GM18511 (cell line): Measurements from ENCODE around the gene TSPAN11.
"Not testable (repeated sequence)": the region's sequence is repeated elsewhere in the genome, so short reads cannot be mapped to it uniquely, and the experiment has no call there.

Experiments
- ATAC-seq: cut with Tn5 transposase; IDR thresholded peaks from one replicate; pipeline ENCODE4 v1.9.1; 2021; ENCODE audit warnings: mild to moderate bottlenecking, moderate library complexity; ENCODE audit not compliant: unreplicated experiment

The TSPAN11 gene

GRCh38 chr12:30999011-30999410 is 72.5 kb downstream of the TSPAN11 start:
- no peak for ATAC-seq

- ATAC-seq: no peak
These were observed 73.2 kb downstream of the TSPAN11 start for GRCh38 chr12:30999723-31000122.

- no peak for ATAC-seq
These were observed 74.2 kb downstream of the TSPAN11 start for GRCh38 chr12:31000751-31001150.

GRCh38 chr12:31001581-31002360 is 75.2 kb downstream of the TSPAN11 start:
- no peak for ATAC-seq

GRCh38 chr12:31002361-31002725 is 75.8 kb downstream of the TSPAN11 start:
- no peak for ATAC-seq

- ATAC-seq: no peak
These were observed 76.5 kb downstream of the TSPAN11 start for GRCh38 chr12:31002999-31003398.

DNA sequence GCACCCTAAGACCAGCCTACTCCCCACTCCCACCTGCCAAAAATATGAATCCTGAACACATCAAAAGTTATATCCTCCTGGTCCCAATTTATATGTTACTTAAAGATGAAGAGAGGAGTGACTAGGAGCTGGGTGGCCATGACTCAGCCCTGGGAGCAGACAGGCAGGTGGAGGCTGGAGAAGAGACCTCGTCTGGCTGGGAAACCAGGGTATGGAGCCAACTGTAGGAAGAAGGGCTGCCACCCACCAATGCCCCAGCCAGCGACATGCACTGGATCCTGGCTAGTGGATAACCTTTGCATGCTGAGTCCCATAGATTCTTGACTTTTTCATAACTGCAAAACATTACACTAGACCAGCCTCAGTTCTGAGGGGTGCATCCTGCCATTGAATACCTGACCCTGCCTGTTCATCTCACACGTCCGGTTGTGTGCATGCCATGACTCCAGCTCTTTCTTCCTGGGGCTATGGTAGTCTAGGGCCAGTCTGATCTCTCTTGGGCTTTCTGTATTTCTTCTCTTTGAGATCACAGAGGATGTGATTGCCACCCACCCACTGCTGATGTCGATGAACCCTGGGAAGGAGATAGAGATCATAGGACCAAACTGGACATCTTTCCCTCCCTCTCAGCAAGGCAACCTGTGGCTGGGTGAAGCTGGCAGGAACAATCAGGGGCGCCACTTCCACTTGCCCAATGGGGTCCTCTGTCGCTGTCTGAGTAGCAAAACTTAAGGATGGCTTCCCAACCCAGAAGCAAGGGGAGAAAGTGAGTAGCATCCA is 77.5 kb downstream of the TSPAN11 start:
- ATAC-seq: no peak

DNA sequence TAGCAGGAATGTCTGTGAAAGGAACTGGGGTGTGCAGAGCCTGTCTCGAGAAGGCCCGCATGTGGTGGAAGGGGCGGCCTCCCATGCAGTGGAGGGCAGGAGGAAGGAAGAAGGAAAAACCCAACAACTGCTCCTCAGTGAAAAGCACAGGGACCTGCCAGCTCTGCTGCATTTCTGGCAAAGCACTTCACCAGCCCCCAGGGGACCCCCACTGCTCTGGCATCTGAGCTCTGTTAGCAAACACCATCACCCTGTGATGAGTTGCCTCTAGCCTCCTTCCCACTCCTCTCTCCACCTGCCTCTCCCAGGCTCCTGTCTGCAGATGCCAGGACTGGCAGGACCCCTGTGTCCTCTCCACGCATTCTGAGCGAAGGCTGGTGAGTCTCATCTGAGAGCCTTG is 78.1 kb downstream of the TSPAN11 start:
- ATAC-seq: no peak

GRCh38 chr12:31005256-31005943 is 78.9 kb downstream of the TSPAN11 start:
- no peak for ATAC-seq

GRCh38 chr12:31005944-31006361 is 79.4 kb downstream of the TSPAN11 start:
- ATAC-seq: no peak

DNA sequence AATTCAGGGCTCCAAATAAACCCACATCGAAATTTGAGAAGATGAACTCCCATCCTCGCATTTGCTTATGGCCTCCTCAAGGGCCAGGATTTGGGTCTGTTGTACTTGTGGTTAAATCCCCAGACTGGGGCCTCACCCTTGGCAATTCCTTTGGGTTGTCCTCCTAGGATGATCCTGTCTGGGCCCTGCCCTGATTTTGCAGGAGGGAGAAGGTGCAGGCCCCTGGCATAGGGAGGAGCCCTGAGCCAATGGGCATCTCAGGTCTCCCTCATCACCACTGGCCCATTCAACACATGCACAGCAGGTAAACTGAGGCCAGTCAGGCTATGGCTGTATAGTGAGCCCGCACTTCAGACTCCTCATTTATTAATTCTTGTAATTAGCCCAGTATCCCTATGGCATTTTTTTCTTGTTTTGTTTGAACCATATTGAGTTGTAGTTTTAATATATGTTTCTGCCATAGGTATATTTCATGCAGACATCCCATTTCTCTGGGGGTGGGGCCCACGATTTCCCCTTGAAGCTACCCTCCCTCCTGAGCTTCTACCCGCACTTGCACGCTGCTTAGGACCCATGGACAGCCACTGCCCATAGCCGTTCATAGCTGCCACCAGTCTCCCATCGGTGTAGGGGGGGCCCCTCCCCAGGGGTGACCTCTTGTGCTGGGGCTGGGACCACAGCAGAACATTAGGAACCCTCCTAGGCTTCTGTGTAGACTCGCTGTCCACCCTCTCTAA is 80.0 kb downstream of the TSPAN11 start:
- no peak for ATAC-seq

DNA sequence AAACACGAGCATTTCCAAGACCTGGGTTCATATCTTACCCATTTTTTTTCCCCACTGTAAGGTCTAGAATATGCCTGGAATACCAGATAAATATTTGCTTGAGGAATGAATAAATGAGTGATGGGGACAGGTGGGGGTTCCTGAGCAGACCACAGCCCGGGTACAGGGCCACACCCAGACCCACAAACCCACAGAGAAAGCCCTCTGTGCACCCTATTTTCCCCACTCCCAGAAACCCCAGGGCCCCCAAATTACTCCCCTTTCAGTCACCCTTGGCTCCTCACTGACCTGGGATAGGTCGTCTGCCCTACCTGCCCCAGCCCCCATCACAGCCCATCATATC is 80.6 kb downstream of the TSPAN11 start:
- ATAC-seq: no peak

DNA sequence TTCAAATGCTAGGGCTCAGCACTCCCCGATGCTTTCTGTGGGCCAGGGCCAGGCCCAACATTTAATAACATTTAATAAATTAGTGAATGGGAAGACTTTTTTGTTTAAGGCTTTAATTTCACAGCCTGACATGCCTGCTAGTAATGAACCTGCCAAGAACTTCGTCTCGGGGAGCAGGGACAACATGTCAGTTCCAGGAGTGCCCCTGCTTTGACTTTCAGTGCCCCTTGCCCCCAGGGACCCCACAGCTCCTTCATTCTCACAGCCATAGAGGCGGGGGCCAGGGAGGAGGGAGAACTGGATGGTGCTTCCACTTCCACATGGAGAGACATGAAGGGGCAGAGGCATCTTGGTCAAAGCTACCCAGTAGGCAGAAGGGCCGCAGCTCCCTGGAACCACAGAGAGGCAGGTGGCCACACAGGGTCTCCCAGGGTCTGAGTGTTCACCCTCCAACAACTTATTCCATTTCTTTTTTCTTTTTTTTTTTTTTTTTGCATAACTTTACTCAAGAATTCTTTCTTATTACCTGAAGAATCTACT is 81.2 kb downstream of the TSPAN11 start:
- ATAC-seq: no peak

DNA sequence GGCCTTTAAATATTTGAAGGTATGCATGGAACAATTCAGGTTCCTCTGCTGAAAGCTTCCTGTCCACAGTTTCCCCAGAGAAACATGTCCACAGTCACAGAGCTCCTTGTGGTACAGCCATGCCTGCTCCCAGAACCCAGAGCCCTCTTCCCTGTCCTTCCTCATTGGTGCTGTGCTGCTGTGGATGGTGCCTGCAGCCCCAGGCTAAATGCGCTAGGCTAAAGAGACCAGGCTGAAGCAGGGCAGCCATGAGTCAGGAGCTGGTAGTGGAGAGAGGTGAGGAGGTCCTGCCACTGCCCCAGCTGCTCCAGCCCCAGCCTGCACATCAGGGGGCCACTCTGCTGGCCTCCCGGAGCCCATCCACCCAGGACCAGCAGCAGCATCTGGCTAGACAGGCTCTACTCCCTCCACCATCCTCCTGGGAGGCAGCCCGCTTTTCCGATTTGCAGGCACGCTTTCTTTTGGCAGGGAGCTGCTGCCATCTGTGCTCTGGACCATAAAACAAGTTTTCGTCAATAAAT is 81.8 kb downstream of the TSPAN11 start:
- ATAC-seq: no peak

DNA sequence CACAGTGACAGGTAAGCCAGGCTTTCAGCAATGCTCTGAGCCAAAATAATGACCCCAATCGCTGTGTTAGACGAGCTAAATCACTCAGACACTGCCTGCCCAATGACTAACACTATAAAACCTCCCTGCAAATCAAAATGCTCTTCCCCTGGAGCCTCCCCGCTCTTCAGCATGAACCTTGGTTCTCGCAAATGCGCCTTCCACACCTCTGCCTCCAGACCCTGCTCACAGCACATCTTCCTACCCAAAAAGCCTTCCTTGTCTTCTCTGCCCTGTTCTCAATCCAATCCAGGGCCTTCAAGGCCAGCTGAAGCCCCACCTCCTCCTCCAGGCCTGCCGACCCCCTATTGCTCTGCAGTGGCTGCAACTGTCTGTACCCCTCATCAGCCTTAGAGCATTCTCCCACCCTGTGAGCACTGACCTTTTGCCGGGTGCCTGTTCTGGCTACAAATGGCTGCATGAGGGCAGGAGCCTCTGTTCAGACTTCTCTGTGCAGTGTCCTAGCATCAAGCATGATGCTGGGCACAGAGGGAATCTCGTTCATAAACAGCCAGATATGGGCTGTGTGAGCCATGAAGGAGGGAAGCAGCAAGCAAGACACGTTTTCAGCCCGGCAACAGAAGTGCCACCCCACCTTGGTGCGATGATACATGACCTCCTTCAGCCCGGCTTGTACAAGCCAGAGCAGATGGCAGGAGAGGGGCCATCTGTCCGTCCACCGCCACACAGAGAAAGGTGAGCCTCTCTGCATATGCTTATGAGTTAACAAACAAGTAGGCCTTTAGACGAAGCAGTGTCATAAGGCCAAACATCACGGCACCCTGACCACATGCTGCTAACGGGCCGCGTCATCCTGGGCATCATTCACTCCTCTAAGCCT is 82.7 kb downstream of the TSPAN11 start:
- no peak for ATAC-seq

- ATAC-seq: no peak
These were observed 83.4 kb downstream of the TSPAN11 start for GRCh38 chr12:31009976-31010375.

DNA sequence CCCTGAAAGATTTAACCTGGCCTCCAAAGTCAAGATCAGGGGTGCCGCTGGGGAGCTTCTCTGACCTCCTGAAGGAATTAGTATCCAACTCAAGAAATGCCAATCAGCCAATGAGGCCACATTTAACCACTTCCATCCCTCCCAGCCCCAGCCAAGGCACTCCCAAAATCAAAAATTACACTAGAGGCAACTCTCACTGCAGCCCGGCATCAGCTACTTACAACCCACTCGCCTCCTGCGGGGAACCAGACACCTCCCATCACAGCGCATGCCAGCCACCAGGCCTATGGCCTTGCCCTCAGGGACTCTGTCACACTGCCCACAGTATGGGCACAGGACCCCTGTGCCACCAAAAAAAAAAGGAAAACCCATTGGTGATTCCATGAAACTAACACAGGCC is 84.8 kb downstream of the TSPAN11 start:
- ATAC-seq: no peak

- no peak for ATAC-seq
These were observed 85.4 kb downstream of the TSPAN11 start for GRCh38 chr12:31011746-31012566.

DNA sequence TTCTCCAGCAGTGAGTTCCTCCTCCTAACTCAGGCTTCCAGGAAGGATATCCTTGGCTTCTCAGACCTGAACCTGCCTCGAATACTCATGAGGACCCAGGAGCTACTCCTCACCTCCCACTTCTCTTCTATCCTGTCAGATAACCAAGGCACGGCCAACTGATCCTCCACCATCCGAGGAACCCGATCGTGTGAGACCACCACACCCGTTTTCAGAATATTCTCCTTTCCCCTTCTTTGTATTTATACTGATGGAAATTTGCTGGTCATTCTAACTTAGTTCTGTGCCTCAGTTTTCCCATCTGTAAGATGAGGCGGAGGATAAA is 86.0 kb downstream of the TSPAN11 start:
- ATAC-seq: not testable (repeated sequence)
